HepG2 (cell line): Measurements from ENCODE around the gene P2RX7. TPM values are rescaled to one million over a fixed set of nuclear protein-coding genes. Genes with fewer than 3 reads are reported as not detected.

ENCODE experiments used
- BORCS8-MEF2B ChIP-seq: sonication (generic); formaldehyde crosslinking; IDR thresholded peaks from 2 replicates; pipeline ENCODE4 v1.8.0; 2022; ENCODE audit warnings: mild to moderate bottlenecking, missing genetic modification reagents
- FOXP4 ChIP-seq: sonication (generic); formaldehyde crosslinking; IDR thresholded peaks from 2 replicates; pipeline ENCODE4 v1.4.0; 2020; ENCODE audit warnings: missing genetic modification reagents
- HNF1A ChIP-seq, 2 experiments: sonication (generic) in 1 of 2; formaldehyde crosslinking in 1 of 2; IDR thresholded peaks; 2 replicates each; pipeline versions ENCODE4 v1.4.0 to v1.6.1; 2016 to 2020; ENCODE audit warnings: borderline replicate concordance in 1 of 2, low read depth in 1 of 2, mild to moderate bottlenecking in 1 of 2, missing genetic modification reagents in 1 of 2
- HNF4G ChIP-seq, 2 experiments: sonication (generic) in 1 of 2; formaldehyde crosslinking in 1 of 2; IDR thresholded peaks; 2 replicates each; pipeline versions ENCODE4 v1.4.0 to v1.6.1; 2011 to 2020; ENCODE audit warnings: borderline replicate concordance in 2 of 2, low read depth in 2 of 2, mild to moderate bottlenecking in 2 of 2, low read length in 1 of 2, missing genetic modification reagents in 1 of 2, moderate library complexity in 1 of 2
- MTF2 ChIP-seq: sonication (generic); formaldehyde crosslinking; IDR thresholded peaks from 2 replicates; pipeline ENCODE4 v1.5.0; 2020; ENCODE audit warnings: missing genetic modification reagents, borderline replicate concordance
- NFRKB ChIP-seq: fragments of 450-650 bp; IDR thresholded peaks from 2 replicates; pipeline ENCODE4 v1.6.1; 2017
- PAXIP1 ChIP-seq: sonication (generic); formaldehyde crosslinking; conservative IDR thresholded peaks from 2 replicates; pipeline ENCODE4 v1.4.0; 2020; ENCODE audit warnings: mild to moderate bottlenecking, missing genetic modification reagents, moderate library complexity
- POLR2AphosphoS2 ChIP-seq: IDR thresholded peaks from 2 replicates; pipeline ENCODE4 v1.6.1; 2011; ENCODE audit warnings: low read depth, low read length, improper control_type of control experiment
- SRF ChIP-seq: IDR thresholded peaks from 2 replicates; pipeline ENCODE4 v1.6.1; 2011; ENCODE audit warnings: mild to moderate bottlenecking, low read depth, low read length, moderate library complexity
- TARDBP ChIP-seq: sonication (generic); formaldehyde crosslinking; IDR thresholded peaks from 2 replicates; pipeline ENCODE4 v1.8.0; 2022; ENCODE audit warnings: mild to moderate bottlenecking, missing genetic modification reagents
- ZBTB20 ChIP-seq: sonication (generic); formaldehyde crosslinking; IDR thresholded peaks from 2 replicates; pipeline ENCODE4 v1.8.1; 2023; ENCODE audit warnings: missing genetic modification reagents, low read depth, mild to moderate bottlenecking, borderline replicate concordance
- ZFP91 ChIP-seq: sonication (generic); formaldehyde crosslinking; IDR thresholded peaks from 2 replicates; pipeline ENCODE4 v1.9.0; 2022; ENCODE audit warnings: missing genetic modification reagents, mild to moderate bottlenecking, borderline replicate concordance
- ZNF704 ChIP-seq: sonication (generic); formaldehyde crosslinking; IDR thresholded peaks from 2 replicates; pipeline ENCODE4 v1.8.1; 2023; ENCODE audit warnings: mild to moderate bottlenecking, inconsistent platforms, moderate library complexity, missing genetic modification reagents, borderline replicate concordance
- ZNF737 ChIP-seq: sonication (generic); formaldehyde crosslinking; IDR thresholded peaks from 2 replicates; pipeline ENCODE4 v1.5.0; 2020; ENCODE audit warnings: missing genetic modification reagents, mild to moderate bottlenecking, borderline replicate concordance
- ZNF761 ChIP-seq: sonication (generic); formaldehyde crosslinking; conservative IDR thresholded peaks from 2 replicates; pipeline ENCODE4 v1.4.0; 2020; ENCODE audit warnings: mild to moderate bottlenecking, missing genetic modification reagents
- ZNF772 ChIP-seq: sonication (generic); formaldehyde crosslinking; IDR thresholded peaks from 2 replicates; pipeline ENCODE4 v1.5.0; 2020; ENCODE audit warnings: mild to moderate bottlenecking, missing genetic modification reagents
- polyA plus RNA-seq, 8 experiments: library from polyadenylated mRNA; depleted of rRNA in 3 of 8; stranded (reverse) in 7 of 8; unstranded in 1 of 8; fragments of >200 nt; fragmentation: Illumina TruSeq in 4 of 8; extraction: Trizol in 4 of 8; gene quantifications; 2 replicates each; pipeline versions ENCODE4 v1.2.1 to v1.2.3, GENCODE V29; 2011 to 2016; ENCODE audit warnings: low read depth in 4 of 8, missing spikeins in 1 of 8, mixed read lengths in 1 of 8; ENCODE audit not compliant: insufficient read depth in 1 of 8
- total RNA-seq, 5 experiments: library from RNA; depleted of rRNA; stranded (reverse); fragments of >200 nt; fragmentation: Illumina TruSeq; extraction: Trizol; gene quantifications; 2 replicates each; pipeline ENCODE4 v1.2.3, GENCODE V29; 2016; ENCODE audit warnings: low read depth in 1 of 5

The P2RX7 gene
- total and polyA plus RNA-seq, 2 of the 13 experiments (the other 11 are each of a cell fraction or from before 2014, with no cell fraction given) = 0.13 to 0.73 TPM

GRCh38 chr12:121217761-121218160, 85.1 kb downstream of the P2RX7 start (continued):
- TF ChIP-seq ZFP91 (CRISPR knock-in tag) (no peak), ZNF704 (CRISPR knock-in tag) (no peak), FOXP4 (peak; percentile 38; the same call in 1 of the 2 replicates), HNF1A (IDR thresholded peaks at IDR 0.05; ENCODE audit: low read depth) (peak; percentile 57), HNF1A (CRISPR knock-in tag; IDR thresholded peaks at IDR 0.05; ENCODE audit: borderline replicate concordance) (no peak), ZNF761 (CRISPR knock-in tag) (no peak), MTF2 (no peak), HNF4G (IDR thresholded peaks at IDR 0.05; ENCODE audit: borderline replicate concordance, low read depth, low read length) (no peak), HNF4G (CRISPR knock-in tag; IDR thresholded peaks at IDR 0.05; ENCODE audit: borderline replicate concordance, low read depth) (no peak), SRF (no peak), BORCS8-MEF2B (CRISPR knock-in tag) (no peak), NFRKB (no peak), TARDBP (CRISPR knock-in tag) (no peak), PAXIP1 (0 out of 2 replicates have a peak, but pooled peaks have one; percentile 11), POLR2AphosphoS2 (no peak), ZNF737 (CRISPR knock-in tag) (no peak), ZBTB20 (CRISPR knock-in tag) (no peak), ZNF772 (no peak)
